ENCODE measurements around the gene LZTS2. TPM values are rescaled to one million over a fixed set of nuclear protein-coding genes. Genes with fewer than 3 reads are reported as not detected.
A peak's percentile ranks its signal among the peaks of the same experiment; 100 is the strongest.

LZTS2 gene
- polyA plus RNA-seq, 1 donor: 48.9 TPM

DNA sequence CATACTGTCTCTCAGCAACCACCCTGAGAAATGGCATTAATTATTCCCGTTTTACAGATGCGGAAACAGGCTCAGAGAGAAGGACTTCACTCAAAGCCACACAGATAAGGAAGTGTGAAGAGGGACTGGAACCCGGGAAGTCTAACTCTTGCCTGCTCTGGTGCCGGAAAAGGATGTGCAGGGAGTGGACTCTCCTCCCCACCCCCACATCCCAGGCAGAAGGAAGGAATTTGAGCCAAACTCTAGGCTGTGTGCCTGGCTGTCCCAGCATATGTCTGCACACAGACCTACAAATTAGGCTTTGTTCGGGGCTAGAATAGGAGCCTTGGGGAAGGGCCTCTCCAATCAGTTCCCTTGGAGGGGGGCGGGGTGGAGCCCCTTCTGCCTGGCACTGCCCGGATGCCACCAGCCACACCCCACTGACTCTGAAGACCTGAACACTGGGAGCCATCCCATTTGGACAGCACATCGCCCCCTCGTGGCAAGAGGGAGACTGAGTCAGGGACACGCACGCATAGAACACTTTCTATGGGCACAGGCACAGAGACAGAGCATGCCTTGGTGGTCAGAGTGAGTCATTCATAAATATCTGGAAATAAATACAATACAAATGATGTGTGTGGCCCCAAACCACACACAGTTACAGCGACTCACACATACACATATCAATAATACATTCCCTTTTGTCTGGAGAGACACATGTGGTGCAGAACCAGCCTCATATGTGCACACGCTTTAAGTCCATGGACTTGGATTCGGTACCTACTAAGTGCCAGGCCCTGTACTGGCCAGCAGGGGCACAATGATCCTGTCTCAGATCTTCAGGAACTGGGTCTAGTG is 13.1 kb downstream of the LZTS2 start:
- peak; percentile 92 for DNase-seq

DNA sequence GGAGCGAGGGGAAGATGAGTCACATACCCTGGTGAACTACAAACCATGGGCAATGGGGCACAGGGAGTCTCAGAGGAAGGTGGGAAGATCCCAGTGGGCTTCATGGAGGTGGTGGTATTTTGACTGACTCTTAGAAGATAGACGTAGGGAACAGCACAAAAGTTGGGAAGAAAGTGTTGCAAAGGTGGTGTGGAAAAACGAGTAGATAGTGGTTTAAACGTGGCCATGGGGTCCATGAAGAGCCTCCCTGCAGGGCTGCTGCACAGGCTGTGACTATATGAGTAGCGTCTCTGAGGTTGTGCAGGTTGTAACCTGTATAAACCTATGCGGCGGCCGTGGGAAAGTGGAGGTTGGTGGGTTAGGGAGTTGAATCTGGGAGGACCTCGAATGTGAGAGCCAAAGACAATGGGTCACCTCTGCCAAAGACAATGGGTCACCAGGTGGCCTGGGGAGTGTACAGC is 13.8 kb downstream of the LZTS2 start:
- DNase-seq: no peak

DNA sequence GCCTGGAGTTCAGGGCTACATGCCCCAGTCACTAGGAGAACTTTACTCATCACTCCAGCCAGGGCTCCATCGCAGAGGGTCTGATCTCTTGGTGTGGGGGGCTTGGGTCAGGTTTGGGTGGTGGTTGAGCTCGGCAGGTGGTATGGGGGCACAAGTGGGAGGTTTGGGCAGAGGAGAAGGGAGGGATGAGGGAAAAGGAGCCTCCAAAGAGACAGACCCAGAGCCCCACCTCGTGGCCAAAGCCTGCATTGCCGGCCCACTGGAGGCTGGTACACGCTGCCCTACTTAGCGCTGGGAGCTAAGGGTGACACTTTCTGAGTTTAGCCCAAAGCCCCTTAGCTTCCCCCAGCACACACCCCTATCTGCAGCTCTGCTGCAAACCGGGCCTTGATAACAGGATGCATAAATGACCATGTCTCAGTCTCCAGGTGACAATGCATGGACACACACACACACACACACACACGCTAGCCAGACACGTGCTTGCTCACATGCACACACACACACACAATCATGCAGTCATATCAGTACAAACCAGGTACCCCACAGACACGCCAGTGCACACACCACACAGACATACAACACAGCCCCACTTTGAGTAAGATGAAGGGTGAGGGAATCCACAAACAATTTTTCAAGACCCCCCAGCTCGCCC is 14.7 kb downstream of the LZTS2 start:
- no peak for DNase-seq

DNA sequence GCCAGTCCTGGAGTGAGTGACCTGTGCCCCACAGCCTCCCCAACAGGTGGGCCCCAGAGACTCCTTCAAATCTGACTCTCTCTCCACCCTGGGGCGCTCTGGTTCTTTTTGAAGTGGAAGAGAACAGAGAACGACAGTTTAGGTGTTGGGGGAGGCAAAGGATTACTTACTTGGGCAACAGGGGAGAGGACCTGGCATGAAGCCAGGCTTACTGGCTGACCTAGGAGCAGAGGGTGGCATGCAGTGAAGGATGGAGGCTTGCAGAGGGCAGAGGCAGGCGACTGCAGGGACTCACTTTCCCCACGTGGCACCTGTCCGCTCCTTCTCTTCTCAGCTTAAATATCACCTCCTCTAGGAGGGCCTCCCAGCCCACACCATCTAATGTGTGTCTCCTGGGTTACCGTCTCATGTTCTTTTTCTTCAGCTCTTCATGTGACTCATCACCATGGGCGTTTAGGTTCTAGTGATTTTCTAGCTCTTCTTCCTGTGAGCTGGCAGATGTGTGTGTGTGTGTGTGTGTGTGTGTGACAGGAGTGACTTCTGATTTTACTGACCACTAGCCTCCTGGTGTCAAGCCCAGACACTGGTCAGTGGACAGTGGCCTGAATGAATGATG is 15.5 kb downstream of the LZTS2 start:
- DNase-seq: no peak

DNA sequence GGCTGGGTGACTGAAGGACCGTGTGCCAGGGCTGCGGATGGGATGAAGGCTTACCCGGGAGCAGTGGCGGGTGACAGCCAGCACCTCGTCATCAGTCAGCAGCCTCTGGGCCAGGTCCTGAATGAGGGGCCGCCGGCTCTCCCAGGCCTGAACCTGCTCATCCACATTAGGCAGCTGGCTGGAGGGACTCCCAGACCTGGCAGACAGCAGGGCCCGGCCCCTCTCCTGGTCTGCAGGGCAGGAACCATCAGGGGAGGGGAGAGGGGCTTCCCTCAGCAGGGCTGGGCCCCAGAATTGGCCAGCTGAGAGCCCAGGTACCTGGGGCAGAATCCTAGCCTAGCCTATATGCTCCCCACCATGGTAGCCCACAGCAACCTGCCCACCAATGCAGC is 16.0 kb downstream of the LZTS2 start:
- no peak for DNase-seq

DNA sequence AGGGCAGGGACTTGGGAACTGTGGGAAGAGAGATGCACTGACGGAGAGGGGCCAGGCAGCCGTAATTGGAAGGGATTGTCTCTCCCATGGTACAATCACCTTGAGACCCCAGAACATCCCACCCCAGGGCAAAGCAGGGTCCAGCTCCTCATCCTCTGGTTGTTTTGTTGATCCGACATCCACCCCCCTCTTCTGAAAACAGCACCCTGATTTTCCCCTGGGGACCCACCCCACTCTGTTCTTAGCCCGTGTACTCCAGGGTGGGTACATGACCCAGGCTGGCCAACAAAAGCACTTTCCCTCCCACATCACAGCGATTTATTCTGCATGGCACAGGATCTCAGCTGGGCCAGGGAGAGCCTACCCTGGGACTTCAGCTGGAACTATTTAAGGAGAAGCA is 17.2 kb downstream of the LZTS2 start:
- DNase-seq: no peak

DNA sequence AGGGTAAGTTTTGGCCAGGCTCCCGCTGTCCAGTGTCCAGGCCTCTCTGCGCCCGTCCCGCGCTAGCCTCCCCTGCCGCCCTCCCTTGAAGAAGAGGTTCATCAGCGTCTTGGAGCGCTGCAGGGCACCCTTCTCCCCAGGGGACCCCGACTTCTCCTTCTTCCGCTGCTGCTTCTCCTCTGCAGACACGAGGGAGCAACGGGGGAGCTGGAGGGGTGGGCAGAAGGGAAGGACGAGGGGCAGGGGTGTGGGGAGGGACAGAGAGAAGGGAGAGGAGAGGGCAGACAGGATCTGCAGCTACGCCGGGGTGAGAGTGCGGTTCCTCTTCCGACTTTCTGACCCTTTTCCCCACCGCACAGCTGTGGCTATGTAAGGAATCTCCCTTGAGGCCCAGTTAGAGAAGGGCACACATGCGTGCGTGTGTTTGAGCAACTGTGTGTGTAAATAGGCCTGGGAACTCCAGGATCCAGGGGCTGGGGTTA is 18.6 kb downstream of the LZTS2 start:
- no peak for DNase-seq

DNA sequence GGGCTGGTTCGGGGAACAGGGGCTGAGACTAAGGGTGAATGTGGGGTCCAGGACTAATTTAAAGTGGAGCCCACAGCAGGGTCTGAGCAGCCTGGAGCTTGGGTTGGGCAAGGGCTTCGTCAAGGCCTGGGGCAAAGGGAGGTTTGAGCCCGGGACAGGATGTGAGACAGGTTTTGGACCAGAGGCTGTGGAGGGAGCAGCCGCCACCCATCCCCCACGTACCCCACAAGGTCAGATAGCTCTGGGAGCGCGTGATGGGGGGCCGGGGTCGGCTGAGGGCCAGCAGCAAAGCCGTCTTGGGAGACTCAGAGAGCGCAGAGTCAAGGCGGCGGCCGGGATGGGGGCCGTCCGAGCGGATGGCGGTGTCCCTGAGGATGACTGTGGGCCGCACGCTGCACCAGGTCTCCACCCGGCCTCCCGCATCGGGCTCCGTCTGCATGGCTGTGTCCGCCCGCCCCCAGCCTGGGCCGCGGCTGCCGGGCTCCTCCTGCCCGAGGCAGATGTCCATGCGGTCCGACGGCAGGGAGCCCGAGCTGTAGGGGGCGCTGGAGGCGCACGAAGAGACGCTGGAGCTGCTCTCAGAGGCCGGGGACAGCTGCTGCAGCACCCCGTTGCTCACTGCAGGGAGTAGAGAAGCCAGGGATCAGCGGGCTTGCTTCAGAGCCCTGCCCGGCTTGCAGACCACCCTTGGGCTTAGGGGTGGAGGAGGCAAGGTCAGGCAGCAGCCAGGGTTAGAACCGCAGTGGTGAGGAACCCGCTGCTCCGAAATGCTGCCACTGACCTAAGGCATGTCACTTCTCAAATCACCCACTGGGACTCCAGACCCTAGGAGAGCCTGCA is 19.2 kb downstream of the LZTS2 start:
- no peak for DNase-seq

DNA sequence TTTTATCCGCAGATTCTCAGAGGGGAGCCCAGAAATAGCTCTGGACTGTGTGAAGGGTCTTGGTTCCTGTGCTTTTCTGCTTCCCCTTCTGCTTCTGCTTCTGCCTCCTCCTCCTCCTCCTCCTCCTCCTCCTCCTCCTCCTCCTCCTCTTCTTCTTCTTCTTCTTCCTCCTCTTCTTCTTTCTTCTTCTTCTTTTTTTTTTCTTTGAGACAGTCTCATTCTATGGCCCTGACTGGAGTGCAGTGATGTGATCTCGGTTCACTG is 19.8 kb downstream of the LZTS2 start:
- DNase-seq: no peak

DNA sequence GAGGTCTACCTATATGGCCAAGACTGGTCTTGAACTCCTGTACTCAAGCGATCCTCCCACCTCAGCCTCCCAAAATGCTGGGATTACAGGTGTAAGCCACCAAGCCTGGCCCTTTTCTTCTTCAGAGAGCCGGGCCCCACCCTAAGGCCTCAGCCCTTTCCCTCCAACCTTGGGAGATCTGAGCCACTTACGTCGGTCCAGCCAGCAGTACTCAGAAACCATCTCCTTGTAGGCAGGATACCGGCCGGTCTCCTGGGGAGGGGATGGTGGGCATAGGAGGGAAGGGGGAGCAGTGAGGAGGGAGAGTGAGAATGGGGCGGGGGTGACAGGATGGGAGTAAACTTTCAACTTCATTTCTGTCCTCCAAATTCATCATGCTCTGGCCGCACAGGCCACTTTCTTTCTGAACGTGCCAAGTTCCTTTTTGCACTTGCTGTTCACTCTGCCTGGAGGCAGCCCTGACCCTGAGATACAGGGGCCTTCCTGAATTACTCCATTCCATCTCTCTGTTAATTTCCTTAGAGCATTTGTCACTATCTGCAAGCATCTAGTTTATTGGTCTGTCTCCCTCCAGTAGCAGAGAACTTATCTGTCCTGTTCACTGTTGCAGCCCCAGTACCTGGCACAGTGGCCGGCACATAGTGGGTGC is 20.9 kb downstream of the LZTS2 start:
- no peak for DNase-seq

DNA sequence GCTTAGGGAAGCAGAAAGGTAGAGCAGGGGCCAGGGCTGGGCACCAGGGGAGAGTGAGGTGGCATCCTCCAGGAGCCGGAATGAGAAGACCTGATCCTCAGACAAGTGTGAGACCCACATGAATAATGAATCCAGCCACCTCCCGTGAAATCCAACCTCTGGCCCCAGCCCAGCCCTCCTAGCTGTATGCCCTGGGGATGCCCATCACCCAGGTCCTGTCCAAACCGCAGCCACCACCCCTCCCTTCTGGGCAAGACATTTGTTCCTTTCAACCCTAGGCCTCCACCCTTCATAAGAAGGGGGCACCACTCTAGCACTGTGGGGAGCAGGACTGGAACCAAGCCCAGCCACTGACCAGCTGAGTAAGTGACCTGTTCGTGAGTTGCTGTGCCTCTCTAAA is 21.6 kb downstream of the LZTS2 start:
- DNase-seq: no peak

DNA sequence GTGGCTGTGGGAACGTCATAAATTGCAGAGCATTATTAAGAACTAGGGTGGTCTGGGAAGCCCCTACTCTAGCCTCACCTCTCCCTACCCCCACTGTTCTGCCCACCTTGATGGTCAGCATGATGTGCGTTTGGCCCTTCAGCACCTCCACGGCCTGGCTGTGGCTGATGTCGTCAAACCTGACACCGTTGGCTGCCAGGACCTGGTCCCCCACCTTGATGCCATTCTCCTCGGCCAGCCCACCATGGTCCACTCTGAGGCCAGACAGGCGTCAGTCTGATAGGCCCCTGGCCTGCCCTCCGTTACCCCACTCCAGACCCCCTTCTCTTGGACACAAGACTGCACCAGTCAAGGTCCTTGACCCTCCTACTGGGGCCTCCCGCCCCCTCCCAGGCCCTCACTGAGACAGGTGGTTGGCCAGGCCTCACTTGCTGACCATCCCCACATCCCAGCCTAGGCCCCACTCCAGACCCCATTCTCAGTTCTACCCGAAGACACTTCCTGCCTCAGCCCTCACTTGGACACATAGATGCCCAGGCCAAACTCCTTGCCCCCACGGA is 22.2 kb downstream of the LZTS2 start:
- DNase-seq: no peak

DNA sequence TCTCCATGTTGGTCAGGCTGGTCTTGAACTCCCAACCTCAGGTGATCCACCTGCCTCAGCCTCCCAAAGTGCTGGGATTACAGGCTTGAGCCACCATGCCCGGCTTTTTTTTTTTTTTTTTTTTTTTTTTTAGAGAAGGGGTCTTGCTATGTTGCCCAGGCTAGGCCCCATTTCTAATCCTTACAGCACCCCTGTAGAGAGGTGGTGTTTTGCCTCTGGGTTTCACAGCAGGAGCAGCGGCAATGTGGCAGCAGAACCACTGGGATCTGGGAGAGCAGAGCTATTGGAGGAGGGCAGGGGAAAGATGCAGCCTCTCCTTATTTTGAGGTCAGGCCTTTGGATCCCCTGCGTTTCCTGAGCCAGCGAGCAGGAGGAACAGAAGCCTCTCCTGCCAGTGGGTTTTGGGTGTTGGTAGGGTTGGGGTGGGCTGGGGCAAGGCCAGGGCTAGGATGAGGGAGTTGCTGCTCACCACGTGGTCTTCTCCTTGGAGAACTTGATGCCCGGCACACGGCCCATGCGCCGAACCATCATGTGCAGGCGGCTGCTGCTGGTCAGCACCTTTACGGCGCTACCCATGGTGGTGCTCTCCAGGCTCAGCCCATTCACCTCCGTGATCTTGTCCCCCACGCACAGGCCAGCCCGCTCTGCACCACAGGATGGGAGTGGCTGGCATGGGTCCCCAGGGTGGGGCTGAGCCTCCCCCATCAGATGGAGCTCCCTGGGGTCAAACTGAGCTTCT is 23.5 kb downstream of the LZTS2 start:
- no peak for DNase-seq

DNA sequence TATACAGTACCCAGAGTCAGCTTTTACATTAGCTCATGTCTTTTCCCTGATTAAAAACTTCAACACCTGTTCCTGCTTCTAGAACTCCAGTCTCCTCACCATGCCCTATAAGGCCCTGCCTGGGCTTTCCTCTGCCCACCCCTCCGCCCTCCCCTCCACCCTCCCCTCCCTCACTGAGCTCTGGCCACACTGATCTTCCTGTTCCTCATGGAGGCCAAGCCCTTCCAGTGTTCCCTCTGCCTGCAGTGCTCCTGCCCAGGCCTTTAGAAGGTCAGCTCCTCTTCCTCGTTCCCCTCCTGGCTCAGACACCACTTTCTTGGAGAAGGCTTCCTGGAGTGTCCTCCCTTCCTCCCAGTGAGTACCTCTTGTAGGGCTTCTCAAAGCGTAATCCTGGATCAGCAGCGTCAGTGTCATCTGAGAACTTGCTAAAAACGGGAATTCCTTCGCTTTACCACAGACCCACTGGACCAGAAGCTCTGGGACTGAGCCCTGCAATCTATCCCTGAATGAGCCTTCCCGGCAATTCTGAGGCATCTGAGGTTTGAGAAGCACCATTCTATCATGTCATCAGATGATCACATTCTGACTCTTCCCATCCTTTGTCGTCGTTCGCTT is 27.6 kb downstream of the LZTS2 start:
- DNase-seq: no peak

DNA sequence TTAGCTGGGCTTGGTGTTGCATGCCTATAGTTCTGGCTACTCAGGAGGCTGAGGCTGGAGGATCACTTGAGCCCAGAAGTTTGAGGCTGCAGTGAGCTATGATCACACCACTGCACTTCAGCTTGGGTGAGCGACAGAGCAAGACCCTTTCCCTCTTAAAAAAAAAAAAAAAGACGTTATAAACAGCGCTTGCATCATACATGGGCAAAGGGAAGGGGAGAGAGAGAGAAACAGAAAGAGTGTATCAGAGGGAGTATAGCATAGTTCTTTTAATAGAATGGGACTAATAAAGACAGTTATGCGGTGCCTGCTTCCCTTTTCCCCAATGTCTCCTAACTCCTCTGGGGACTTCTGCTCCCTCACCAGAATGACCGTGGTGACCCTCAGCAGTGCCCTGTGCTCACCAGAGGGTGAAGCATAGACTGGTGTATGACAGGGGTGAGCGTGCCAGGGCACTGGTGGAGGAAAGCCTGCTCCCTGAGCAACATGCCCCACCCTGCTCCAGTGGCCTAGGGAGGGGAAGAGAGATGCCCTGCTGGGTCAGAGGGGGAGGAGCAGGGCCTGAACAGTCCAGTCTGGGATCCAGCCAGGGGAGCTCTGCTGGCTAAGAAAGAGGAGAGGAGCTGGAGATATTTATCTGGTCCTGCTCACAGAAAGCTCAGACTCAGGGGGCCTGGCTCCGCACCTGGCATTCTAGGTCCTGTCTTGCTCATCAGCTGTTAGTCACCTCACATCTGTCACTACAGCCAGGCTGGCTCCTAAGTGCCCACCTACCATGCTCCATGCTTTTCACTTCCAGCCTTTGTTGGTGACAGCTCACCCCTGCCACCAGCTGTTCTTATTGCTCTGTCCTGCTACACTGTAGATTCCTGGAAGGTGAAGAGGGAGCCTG is 29.1 kb downstream of the LZTS2 start:
- no peak for DNase-seq

DNA sequence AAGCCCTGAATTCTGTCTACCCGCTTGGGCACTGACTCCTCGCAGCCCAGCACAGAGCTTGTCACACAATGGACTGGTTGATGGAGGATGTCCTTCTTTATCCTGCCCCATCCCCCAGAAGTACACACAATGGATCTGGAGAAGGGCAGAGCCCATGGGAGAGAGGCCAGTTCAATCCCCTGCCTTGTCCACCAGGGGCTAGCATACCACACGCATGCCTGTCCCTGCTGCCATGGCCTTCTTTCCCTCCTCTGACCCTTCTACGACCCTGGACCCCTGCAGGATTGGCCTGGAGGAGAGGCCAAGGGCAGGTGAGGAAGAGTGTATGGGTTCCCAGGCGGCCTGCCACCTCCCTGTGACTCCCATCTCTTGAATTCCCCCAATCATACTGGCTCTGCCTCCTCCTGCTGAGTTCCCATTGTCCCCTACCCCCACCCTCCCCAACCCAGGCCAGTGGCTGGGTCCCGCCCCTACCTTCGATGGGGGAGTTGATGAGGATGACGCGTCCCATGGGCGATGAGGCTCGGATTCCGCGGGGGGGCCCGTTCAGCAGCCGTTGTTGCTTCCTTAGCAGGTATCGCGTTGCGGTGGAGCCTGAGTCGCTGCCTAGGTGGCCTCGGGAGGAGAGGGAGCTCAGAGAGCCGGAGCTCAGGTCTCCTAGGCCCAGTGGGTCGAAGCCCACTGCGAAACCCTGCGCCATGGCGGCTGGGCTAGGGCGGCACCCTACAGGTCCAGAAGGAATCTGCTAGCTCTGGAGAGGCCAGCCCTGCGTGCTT is 30.1 kb downstream of the LZTS2 start:
- DNase-seq: no peak

DNA sequence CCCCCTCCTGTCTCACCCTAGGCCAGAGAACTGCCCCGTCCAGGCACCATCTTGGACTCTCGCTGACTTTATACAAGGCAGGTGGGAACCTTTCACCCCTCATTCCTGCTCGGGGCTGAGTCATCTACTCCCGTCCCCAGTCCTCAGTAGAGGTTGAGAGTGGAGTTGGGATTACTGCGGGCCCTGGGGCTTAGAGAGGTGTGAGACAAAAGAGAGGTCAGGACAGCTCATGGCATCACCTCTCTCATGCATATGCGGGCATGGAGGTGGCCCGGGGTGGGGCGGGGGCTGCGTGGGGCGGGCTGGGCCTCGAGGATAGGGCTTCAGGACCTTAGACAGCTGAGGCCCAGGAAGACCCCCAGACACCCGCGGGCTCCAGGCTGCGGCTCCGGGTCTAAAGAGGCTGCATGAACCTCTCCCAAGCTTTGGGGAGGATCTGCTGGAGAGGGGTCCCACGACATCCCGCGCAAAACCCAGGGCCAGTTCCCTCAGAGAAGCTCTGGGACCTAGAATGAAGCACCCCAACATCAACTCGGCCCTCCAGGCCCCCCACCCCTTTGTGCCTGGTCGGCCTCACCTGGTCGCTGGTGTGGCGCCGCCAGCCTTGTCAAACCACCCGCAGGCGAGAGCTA is 31.0 kb downstream of the LZTS2 start:
- DNase-seq: no peak

Measured in left kidney (tissue), 2 donors.